ENCODE results near the gene SEMA3C.

DNA sequence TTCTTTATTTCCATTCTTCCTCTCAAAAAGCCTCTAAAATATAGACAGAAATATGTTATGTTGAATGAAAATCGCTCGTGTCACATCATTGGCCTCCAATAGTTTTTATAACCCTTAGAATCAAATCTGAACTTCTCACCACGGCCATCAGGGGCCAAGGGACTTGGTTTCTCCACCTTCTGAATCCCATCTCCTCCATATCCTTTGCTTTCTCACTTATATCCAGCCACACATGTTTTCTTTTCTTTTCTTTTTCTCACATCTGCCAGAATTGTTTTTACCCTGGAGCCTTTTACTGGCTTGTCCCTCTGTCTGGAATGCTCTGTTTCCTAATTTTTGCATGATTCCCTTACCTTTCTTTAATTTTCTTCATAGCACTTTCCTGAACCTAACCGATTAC is 184.8 kb downstream of the SEMA3C start:
- TF ChIP-seq, protein P1, sequence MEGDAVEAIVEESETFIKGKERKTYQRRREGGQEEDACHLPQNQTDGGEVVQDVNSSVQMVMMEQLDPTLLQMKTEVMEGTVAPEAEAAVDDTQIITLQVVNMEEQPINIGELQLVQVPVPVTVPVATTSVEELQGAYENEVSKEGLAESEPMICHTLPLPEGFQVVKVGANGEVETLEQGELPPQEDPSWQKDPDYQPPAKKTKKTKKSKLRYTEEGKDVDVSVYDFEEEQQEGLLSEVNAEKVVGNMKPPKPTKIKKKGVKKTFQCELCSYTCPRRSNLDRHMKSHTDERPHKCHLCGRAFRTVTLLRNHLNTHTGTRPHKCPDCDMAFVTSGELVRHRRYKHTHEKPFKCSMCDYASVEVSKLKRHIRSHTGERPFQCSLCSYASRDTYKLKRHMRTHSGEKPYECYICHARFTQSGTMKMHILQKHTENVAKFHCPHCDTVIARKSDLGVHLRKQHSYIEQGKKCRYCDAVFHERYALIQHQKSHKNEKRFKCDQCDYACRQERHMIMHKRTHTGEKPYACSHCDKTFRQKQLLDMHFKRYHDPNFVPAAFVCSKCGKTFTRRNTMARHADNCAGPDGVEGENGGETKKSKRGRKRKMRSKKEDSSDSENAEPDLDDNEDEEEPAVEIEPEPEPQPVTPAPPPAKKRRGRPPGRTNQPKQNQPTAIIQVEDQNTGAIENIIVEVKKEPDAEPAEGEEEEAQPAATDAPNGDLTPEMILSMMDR (IDR thresholded peaks at IDR 0.05), result no peak
- no peak for TF ChIP-seq POLR2AphosphoS5 (IDR thresholded peaks at IDR 0.05)
- TF ChIP-seq POLR2A (IDR thresholded peaks at IDR 0.05), result no peak

Data from prostate gland (tissue), 2 donors.